HepG2 (cell line): ENCODE data around the gene GRIFIN. TPM values are rescaled to one million over a fixed set of nuclear protein-coding genes. Genes with fewer than 3 reads are reported as not detected.
A peak's percentile ranks its signal among the peaks of the same experiment; 100 is the strongest.

ENCODE experiments used
- ATAC-seq: fragments of 200-7000 bp; cut with Tn5 transposase; 3 replicates; pipeline ENCODE4 v1.9.1; 2020; ENCODE audit warnings: mild to moderate bottlenecking, moderate library complexity
- BruUV-seq: library from RNA; stranded (reverse); fragments of 400-500 nt; replicated peaks from 2 replicates; lab custom pipeline; 2021; lab: Mats Ljungman, UMichigan
- CTCF ChIA-PET: fragments of 300-600 bp; formaldehyde crosslinking; extraction: SDS; loops from one replicate; lab custom pipeline; 2021; ENCODE audit warnings: low total read pairs, inconsistent platforms, low intra/inter-chr PET ratio; lab: Yijun Ruan, JAX
- POLR2A ChIA-PET: fragments of 350-600 bp; sonication (Branson Sonifier 250); formaldehyde crosslinking; loops from one replicate; lab custom pipeline; 2020; ENCODE audit warnings: antibody characterized with exemption, inconsistent platforms; lab: Yijun Ruan, JAX
- DNase-seq: peaks from one replicate; pipeline ENCODE4 v3.0.0-alpha.2; 2015; ENCODE audit warnings: low spot score
- FAIRE-seq: peaks from 3 replicates; lab custom pipeline; 2011; peaks lifted over from hg19 to GRCh38; lab: Jason Lieb, UNC
- H2AFZ ChIP-seq: one replicate; pipeline ENCODE4 v1.6.1; 2011; ENCODE audit warnings: low read length, inconsistent platforms
- H3K27ac ChIP-seq: fragments of 300-600 bp; 3 replicates; pipeline ENCODE4 v1.8.0; 2011; ENCODE audit warnings: mixed run types, mild to moderate bottlenecking, mixed read lengths, low read length, inconsistent platforms; ENCODE audit not compliant: insufficient read depth; ENCODE audit errors: extremely low read length
- H3K27me3 ChIP-seq, 2 experiments: fragments of 200-600 bp in 1 of 2; 2 replicates in 1 of 2; 3 replicates in 1 of 2; pipeline versions ENCODE4 v1.6.0 to v1.8.0; 2011; ENCODE audit warnings: low read length in 2 of 2, mild to moderate bottlenecking in 2 of 2, moderate library complexity in 2 of 2, inconsistent platforms in 1 of 2; ENCODE audit not compliant: insufficient read depth in 2 of 2, control insufficient read depth in 1 of 2
- H3K36me3 ChIP-seq, 2 experiments: fragments of 200-600 bp in 1 of 2; replicated peaks in 1 of 2; 2 replicates in 1 of 2; 3 replicates in 1 of 2; pipeline versions ENCODE4 v1.5.1 to v1.8.0; 2011; ENCODE audit warnings: low read length in 2 of 2, inconsistent platforms in 1 of 2; ENCODE audit not compliant: insufficient read depth in 2 of 2, control insufficient read depth in 1 of 2
- H3K4me1 ChIP-seq: 2 replicates; pipeline ENCODE4 v1.5.1; 2012; ENCODE audit warnings: low read length, inconsistent platforms; ENCODE audit not compliant: insufficient read depth
- H3K4me2 ChIP-seq: 2 replicates; pipeline ENCODE4 v1.6.0; 2011; ENCODE audit warnings: low read depth, low read length, inconsistent platforms
- H3K4me3 ChIP-seq, 3 experiments: fragments of 200-600 bp in 1 of 3; sonication (generic), shearing (Covaris generic) in 1 of 3; replicated peaks in 1 of 3; 2 replicates each; pipeline ENCODE4 v1.5.1; 2011 to 2016; ENCODE audit warnings: low read length in 3 of 3, inconsistent platforms in 2 of 3, low read depth in 2 of 3, mild to moderate bottlenecking in 2 of 3, control low read depth in 1 of 3, mixed read lengths in 1 of 3; ENCODE audit not compliant: insufficient read depth in 1 of 3
- H3K79me2 ChIP-seq: one replicate; pipeline ENCODE4 v1.6.1; 2011; ENCODE audit warnings: low read length, inconsistent platforms; ENCODE audit not compliant: insufficient read depth
- H3K9ac ChIP-seq: 2 replicates; pipeline ENCODE4 v1.6.0; 2011; ENCODE audit warnings: mild to moderate bottlenecking, low read depth, low read length, inconsistent platforms; ENCODE audit not compliant: insufficient read depth
- H3K9me3 ChIP-seq: 2 replicates; pipeline ENCODE4 v1.5.1; 2012; ENCODE audit warnings: mild to moderate bottlenecking, low read length
- H4K20me1 ChIP-seq: 2 replicates; pipeline ENCODE4 v1.6.0; 2011; ENCODE audit warnings: inconsistent platforms, mild to moderate bottlenecking, low read length, moderate library complexity; ENCODE audit not compliant: insufficient read depth
- ZNF629 ChIP-seq: sonication (generic); formaldehyde crosslinking; conservative IDR thresholded peaks from 2 replicates; pipeline ENCODE4 v1.5.0; 2020; ENCODE audit warnings: missing genetic modification reagents
- WGBS: methylation state at CpG from one replicate; pipeline ENCODE4 v1.1.6; 2017; ENCODE audit warnings: low lambda C conversion rate; 5-methylcytosine and 5-hydroxymethylcytosine counted together
- in situ Hi-C: cut with HindIII; loops from 2 replicates; pipeline ENCODE4 v1.10.0; 2017; ENCODE audit warnings: low pct_unique_long_range_greater_than_20kb; ENCODE audit not compliant: extremely low pct_ligation_motif_present
- intact Hi-C: fragments of 100-400 bp; cut with micrococcal nuclease; formaldehyde crosslinking; loops from one replicate; pipeline ENCODE4 v1.10.0; 2022; ENCODE audit not compliant: unreplicated experiment
- polyA plus RNA-seq, 8 experiments: library from polyadenylated mRNA; depleted of rRNA in 3 of 8; stranded (reverse) in 7 of 8; unstranded in 1 of 8; fragments of >200 nt; fragmentation: Illumina TruSeq in 4 of 8; extraction: Trizol in 4 of 8; gene quantifications; 2 replicates each; pipeline versions ENCODE4 v1.2.1 to v1.2.3, GENCODE V29; 2011 to 2016; ENCODE audit warnings: low read depth in 4 of 8, missing spikeins in 1 of 8, mixed read lengths in 1 of 8; ENCODE audit not compliant: insufficient read depth in 1 of 8
- total RNA-seq, 5 experiments: library from RNA; depleted of rRNA; stranded (reverse); fragments of >200 nt; fragmentation: Illumina TruSeq; extraction: Trizol; gene quantifications; 2 replicates each; pipeline ENCODE4 v1.2.3, GENCODE V29; 2016; ENCODE audit warnings: low read depth in 1 of 5
- TF ChIP-seq, protein P1 (sequence below): sonication (generic); formaldehyde crosslinking; IDR thresholded peaks from 2 replicates; pipeline ENCODE4 v1.8.0; 2022; ENCODE audit warnings: missing genetic modification reagents, low read depth, mild to moderate bottlenecking, borderline replicate concordance
- TF ChIP-seq, protein P2 (sequence below), 2 experiments: IDR thresholded peaks; 2 replicates each; pipeline ENCODE4 v1.6.1; 2011 to 2012; ENCODE audit warnings: low read length in 2 of 2, borderline replicate concordance in 1 of 2, low read depth in 1 of 2, mild to moderate bottlenecking in 1 of 2, moderate library complexity in 1 of 2

Gene GRIFIN
- total and polyA plus RNA-seq, 2 of the 13 experiments (the other 11 are each of a cell fraction or from before 2014, with no cell fraction given), result not detected

DNA sequence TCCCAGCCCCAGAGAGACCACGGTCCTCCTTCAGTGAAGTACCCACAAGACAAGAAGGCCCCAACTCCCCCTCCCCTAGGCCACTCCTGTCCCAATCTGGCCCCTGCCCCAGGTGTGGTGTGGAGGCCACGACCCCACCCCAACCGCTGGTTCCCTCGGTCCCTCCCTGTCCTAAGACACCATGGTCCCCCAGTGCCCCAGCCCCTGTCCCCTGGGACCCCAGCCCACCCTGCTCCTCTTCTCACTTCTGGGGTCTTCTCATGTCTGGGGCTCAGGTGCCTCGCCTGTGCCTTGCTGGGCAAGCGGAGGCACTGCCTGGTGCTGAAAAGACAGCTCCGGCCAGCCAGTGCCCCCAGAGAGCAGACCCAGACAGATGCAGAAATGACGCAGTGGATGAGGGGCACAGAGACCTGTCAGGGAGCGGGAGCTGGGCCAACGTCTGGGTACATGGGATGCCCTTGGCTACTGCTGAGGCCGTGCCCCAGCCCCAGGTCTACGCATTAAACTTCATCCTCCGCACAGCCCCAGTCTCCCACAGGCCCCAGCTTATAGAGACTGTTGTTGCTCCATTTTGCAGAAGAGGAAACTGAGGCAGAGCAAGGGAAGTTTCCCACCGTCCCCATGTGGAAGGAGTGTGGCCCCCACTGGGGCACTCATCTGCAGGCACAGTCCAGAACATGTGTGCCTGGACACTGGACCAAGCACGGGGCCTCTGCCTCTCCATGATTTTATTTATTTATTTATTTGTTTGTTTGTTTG is 14.8 kb downstream of the GRIFIN start:
- no peaks in the 10 kb centered on the region for H3K36me3 ChIP-seq
- H3K27ac ChIP-seq, result no peak overlapping the region
- peaks cover 4 to 7% of the 10 kb centered on the region in 2 experiments; a peak in 3 of 5 replicates for H3K27me3 ChIP-seq
- DNase-seq, result no peak
- ChIA-PET POLR2A (no interaction called here), CTCF (no interaction called here)
- H4K20me1 ChIP-seq, result no peaks in the 10 kb centered on the region
- intact Hi-C loops, result no loop called here
- 40% methylated on average over 9 of the region's 15 CpGs for WGBS
- FAIRE-seq, result no peak
- no peak overlapping the region for H2AFZ ChIP-seq
- no peaks in the 10 kb centered on the region for H3K79me2 ChIP-seq
- no peak overlapping the region for H3K9ac ChIP-seq
- peak; percentile 55; the same call in 1 of the 2 replicates for TF ChIP-seq ZNF629
- TF ChIP-seq, protein P1, sequence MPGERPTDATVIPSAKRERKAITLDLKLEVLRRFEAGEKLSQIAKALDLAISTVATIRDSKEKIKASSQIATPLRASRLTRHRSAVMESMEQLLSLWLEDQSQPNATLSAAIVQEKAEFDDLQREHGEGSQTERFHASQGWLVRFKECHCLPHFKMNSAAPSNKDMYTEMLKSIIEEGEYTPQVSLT, result no peak
- TF ChIP-seq, protein P2, sequence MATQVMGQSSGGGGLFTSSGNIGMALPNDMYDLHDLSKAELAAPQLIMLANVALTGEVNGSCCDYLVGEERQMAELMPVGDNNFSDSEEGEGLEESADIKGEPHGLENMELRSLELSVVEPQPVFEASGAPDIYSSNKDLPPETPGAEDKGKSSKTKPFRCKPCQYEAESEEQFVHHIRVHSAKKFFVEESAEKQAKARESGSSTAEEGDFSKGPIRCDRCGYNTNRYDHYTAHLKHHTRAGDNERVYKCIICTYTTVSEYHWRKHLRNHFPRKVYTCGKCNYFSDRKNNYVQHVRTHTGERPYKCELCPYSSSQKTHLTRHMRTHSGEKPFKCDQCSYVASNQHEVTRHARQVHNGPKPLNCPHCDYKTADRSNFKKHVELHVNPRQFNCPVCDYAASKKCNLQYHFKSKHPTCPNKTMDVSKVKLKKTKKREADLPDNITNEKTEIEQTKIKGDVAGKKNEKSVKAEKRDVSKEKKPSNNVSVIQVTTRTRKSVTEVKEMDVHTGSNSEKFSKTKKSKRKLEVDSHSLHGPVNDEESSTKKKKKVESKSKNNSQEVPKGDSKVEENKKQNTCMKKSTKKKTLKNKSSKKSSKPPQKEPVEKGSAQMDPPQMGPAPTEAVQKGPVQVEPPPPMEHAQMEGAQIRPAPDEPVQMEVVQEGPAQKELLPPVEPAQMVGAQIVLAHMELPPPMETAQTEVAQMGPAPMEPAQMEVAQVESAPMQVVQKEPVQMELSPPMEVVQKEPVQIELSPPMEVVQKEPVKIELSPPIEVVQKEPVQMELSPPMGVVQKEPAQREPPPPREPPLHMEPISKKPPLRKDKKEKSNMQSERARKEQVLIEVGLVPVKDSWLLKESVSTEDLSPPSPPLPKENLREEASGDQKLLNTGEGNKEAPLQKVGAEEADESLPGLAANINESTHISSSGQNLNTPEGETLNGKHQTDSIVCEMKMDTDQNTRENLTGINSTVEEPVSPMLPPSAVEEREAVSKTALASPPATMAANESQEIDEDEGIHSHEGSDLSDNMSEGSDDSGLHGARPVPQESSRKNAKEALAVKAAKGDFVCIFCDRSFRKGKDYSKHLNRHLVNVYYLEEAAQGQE (IDR thresholded peaks at IDR 0.05; ENCODE audit: borderline replicate concordance in 1 of 2, low read depth in 1 of 2, low read length in 2 of 2), result peak in 1 of 2 experiments; percentile 71
- no peak overlapping the region for H3K4me3 ChIP-seq
- H3K4me2 ChIP-seq, result no peak overlapping the region
- in situ Hi-C loops, result no loop called here
- BruUV-seq, result no TSS peak
- no peaks in the 10 kb centered on the region for H3K9me3 ChIP-seq
- ATAC-seq, result peak; percentile 20
- peaks cover 12% of the 10 kb centered on the region for H3K4me1 ChIP-seq
